HUES48 (cell line): ENCODE results near the gene MRPS16.

ENCODE experiments used
- H3K27ac ChIP-seq: one replicate; pipeline ENCODE4 v1.7.0; 2013; ENCODE audit warnings: low read depth, low read length, inconsistent platforms
- H3K27me3 ChIP-seq: 2 replicates; pipeline ENCODE4 v1.6.1; 2013; ENCODE audit warnings: mild to moderate bottlenecking, low read length; ENCODE audit not compliant: control insufficient read depth, insufficient read depth
- H3K36me3 ChIP-seq: 2 replicates; pipeline ENCODE4 v1.6.1; 2013; ENCODE audit warnings: low read length; ENCODE audit not compliant: control insufficient read depth, insufficient read depth
- H3K4me1 ChIP-seq: 2 replicates; pipeline ENCODE4 v1.6.1; 2013; ENCODE audit warnings: mild to moderate bottlenecking, low read length; ENCODE audit not compliant: control insufficient read depth, insufficient read depth
- H3K4me3 ChIP-seq: 2 replicates; pipeline ENCODE4 v1.5.1; 2013; ENCODE audit warnings: mild to moderate bottlenecking, low read depth, low read length
- H3K9ac ChIP-seq: 2 replicates; pipeline ENCODE4 v1.6.1; 2013; ENCODE audit warnings: mild to moderate bottlenecking, low read depth, low read length, moderate library complexity
- H3K9me3 ChIP-seq: 2 replicates; pipeline ENCODE4 v1.6.1; 2013; ENCODE audit warnings: low read length; ENCODE audit not compliant: control insufficient read depth, insufficient read depth

MRPS16 gene

GRCh38 chr10:73217628-73218027, 34.8 kb downstream of the MRPS16 start:
- no peak overlapping the region for H3K9ac ChIP-seq
- H3K36me3 ChIP-seq, result 0 out of 2 replicates have a peak, but pooled peaks cover 5% of the 10 kb centered on the region
- no peak overlapping the region for H3K27ac ChIP-seq
- H3K27me3 ChIP-seq, result no peaks in the 10 kb centered on the region
- H3K4me1 ChIP-seq, result no peaks in the 10 kb centered on the region
- H3K4me3 ChIP-seq, result no peak overlapping the region
- no peaks in the 10 kb centered on the region for H3K9me3 ChIP-seq

GRCh38 chr10:73215749-73216148, 36.7 kb downstream of the MRPS16 start:
- Histone ChIP-seq H3K9ac (no peak overlapping the region), H3K27ac (no peak overlapping the region), H3K27me3 (no peaks in the 10 kb centered on the region), H3K4me1 (no peaks in the 10 kb centered on the region), H3K4me3 (no peak overlapping the region), H3K36me3 (0 out of 2 replicates have a peak, but pooled peaks cover 6% of the 10 kb centered on the region), H3K9me3 (no peaks in the 10 kb centered on the region)

GRCh38 chr10:73211106-73211811, 41.2 kb downstream of the MRPS16 start:
- Histone ChIP-seq H3K9ac (no peak overlapping the region), H3K27me3 (no peaks in the 10 kb centered on the region), H3K4me3 (no peak overlapping the region), H3K9me3 (peaks cover 9% of the 10 kb centered on the region), H3K27ac (no peak overlapping the region), H3K36me3 (peaks cover 13% of the 10 kb centered on the region), H3K4me1 (no peaks in the 10 kb centered on the region)

GRCh38 chr10:73210395-73211105, 41.9 kb downstream of the MRPS16 start:
- Histone ChIP-seq H3K36me3 (peaks cover 13% of the 10 kb centered on the region), H3K4me3 (no peak overlapping the region), H3K27ac (no peak overlapping the region), H3K4me1 (no peaks in the 10 kb centered on the region), H3K27me3 (no peaks in the 10 kb centered on the region), H3K9me3 (peaks cover 16% of the 10 kb centered on the region), H3K9ac (no peak overlapping the region)

GRCh38 chr10:73209705-73210104, 42.7 kb downstream of the MRPS16 start:
- H3K36me3 ChIP-seq, result peaks cover 13% of the 10 kb centered on the region
- no peak overlapping the region for H3K4me3 ChIP-seq
- H3K9ac ChIP-seq, result no peak overlapping the region
- no peaks in the 10 kb centered on the region for H3K4me1 ChIP-seq
- peaks cover 21% of the 10 kb centered on the region for H3K9me3 ChIP-seq
- H3K27ac ChIP-seq, result no peak overlapping the region
- no peaks in the 10 kb centered on the region for H3K27me3 ChIP-seq

GRCh38 chr10:73207883-73208282, 44.6 kb downstream of the MRPS16 start:
- Histone ChIP-seq H3K4me3 (no peak overlapping the region), H3K4me1 (no peaks in the 10 kb centered on the region), H3K27me3 (no peaks in the 10 kb centered on the region), H3K9ac (no peak overlapping the region), H3K27ac (no peak overlapping the region), H3K36me3 (peaks cover 13% of the 10 kb centered on the region), H3K9me3 (peaks cover 21% of the 10 kb centered on the region)

GRCh38 chr10:73206385-73206784, 46.1 kb downstream of the MRPS16 start:
- no peaks in the 10 kb centered on the region for H3K27me3 ChIP-seq
- no peak overlapping the region for H3K4me3 ChIP-seq
- H3K9me3 ChIP-seq, result peaks cover 21% of the 10 kb centered on the region
- no peak overlapping the region for H3K9ac ChIP-seq
- H3K27ac ChIP-seq, result no peak overlapping the region
- no peaks in the 10 kb centered on the region for H3K4me1 ChIP-seq
- H3K36me3 ChIP-seq, result peaks cover 13% of the 10 kb centered on the region

- Histone ChIP-seq H3K9ac (no peak overlapping the region), H3K27me3 (no peaks in the 10 kb centered on the region), H3K9me3 (peaks cover 21% of the 10 kb centered on the region), H3K27ac (no peak overlapping the region), H3K4me3 (no peak overlapping the region), H3K4me1 (no peaks in the 10 kb centered on the region), H3K36me3 (peaks cover 13% of the 10 kb centered on the region)
These were observed 46.6 kb downstream of the MRPS16 start for GRCh38 chr10:73205890-73206289.

GRCh38 chr10:73205081-73205480, 47.4 kb downstream of the MRPS16 start:
- no peak overlapping the region for H3K9ac ChIP-seq
- peaks cover 21% of the 10 kb centered on the region for H3K9me3 ChIP-seq
- no peak overlapping the region for H3K4me3 ChIP-seq
- H3K27me3 ChIP-seq, result no peaks in the 10 kb centered on the region
- H3K27ac ChIP-seq, result no peak overlapping the region
- peaks cover 6% of the 10 kb centered on the region for H3K36me3 ChIP-seq
- H3K4me1 ChIP-seq, result no peaks in the 10 kb centered on the region
